Fibroblast of lung (primary cell): ENCODE data around the gene PLEKHA6. TPM values are rescaled to one million over a fixed set of nuclear protein-coding genes. Genes with fewer than 3 reads are reported as not detected.

Source experiments
- DNase-seq, 2 donors: peaks; one replicate each; pipeline versions ENCODE4 v3.0.0 to v3.0.0-alpha.2; 2010; ENCODE audit warnings: low read depth in 2 of 2
- H2AFZ ChIP-seq: 2 replicates; pipeline ENCODE4 v1.5.1; 2012; ENCODE audit warnings: low read length, control low read depth, inconsistent platforms
- H3K27ac ChIP-seq: 2 replicates; pipeline ENCODE4 v1.5.1; 2011; ENCODE audit warnings: low read length, control low read depth; ENCODE audit not compliant: insufficient read depth
- H3K27me3 ChIP-seq: 2 replicates; pipeline ENCODE4 v1.5.1; 2011; ENCODE audit warnings: mild to moderate bottlenecking, low read length; ENCODE audit not compliant: control insufficient read depth, insufficient read depth
- H3K36me3 ChIP-seq: 2 replicates; pipeline ENCODE4 v1.5.1; 2011; ENCODE audit warnings: low read length; ENCODE audit not compliant: control insufficient read depth, insufficient read depth
- H3K4me1 ChIP-seq: 2 replicates; pipeline ENCODE4 v1.5.1; 2011; ENCODE audit warnings: low read length; ENCODE audit not compliant: control insufficient read depth, insufficient read depth; ENCODE audit errors: extremely low read depth
- H3K4me2 ChIP-seq: 2 replicates; pipeline ENCODE4 v1.5.1; 2011; ENCODE audit warnings: low read length, control low read depth; ENCODE audit not compliant: insufficient read depth; ENCODE audit errors: extremely low read depth
- H3K4me3 ChIP-seq, 4 experiments: fragments of 200-600 bp in 1 of 4; sonication (generic) in 1 of 4; replicated peaks in 1 of 4; 2 replicates each; pipeline ENCODE4 v1.5.1; 2011 to 2016; ENCODE audit warnings: low read length in 4 of 4, low read depth in 3 of 4, mild to moderate bottlenecking in 3 of 4, control low read depth in 2 of 4, inconsistent platforms in 1 of 4, mixed read lengths in 1 of 4; ENCODE audit not compliant: insufficient read depth in 1 of 4; ENCODE audit errors: control extremely low read depth in 1 of 4
- H3K79me2 ChIP-seq: 2 replicates; pipeline ENCODE4 v1.5.1; 2012; ENCODE audit warnings: mild to moderate bottlenecking, low read length, inconsistent platforms; ENCODE audit not compliant: control insufficient read depth, insufficient read depth
- H3K9ac ChIP-seq: 2 replicates; pipeline ENCODE4 v1.5.1; 2011; ENCODE audit warnings: mild to moderate bottlenecking, low read length, control low read depth; ENCODE audit not compliant: insufficient read depth
- H3K9me3 ChIP-seq: 2 replicates; pipeline ENCODE4 v1.5.1; 2012; ENCODE audit warnings: low read depth, low read length; ENCODE audit not compliant: control insufficient read depth, insufficient read depth
- H4K20me1 ChIP-seq: 2 replicates; pipeline ENCODE4 v1.5.1; 2011; ENCODE audit warnings: low read length; ENCODE audit not compliant: control insufficient read depth, insufficient read depth; ENCODE audit errors: extremely low read depth
- CTCF ChIP-seq, 2 donors: IDR thresholded peaks in 1 of 2; conservative IDR thresholded peaks in 1 of 2; 1 replicate in 1 of 2; 2 replicates in 1 of 2; pipeline ENCODE4 v1.5.1; 2011 to 2012; ENCODE audit warnings: low read length in 2 of 2, control low read depth in 1 of 2, inconsistent platforms in 1 of 2, low read depth in 1 of 2, mild to moderate bottlenecking in 1 of 2
- EZH2 ChIP-seq: IDR thresholded peaks from 2 replicates; pipeline ENCODE4 v1.5.1; 2012; ENCODE audit warnings: low read length, control low read depth, mild to moderate bottlenecking; ENCODE audit errors: missing control alignments
- polyA plus RNA-seq, 2 donors: library from polyadenylated mRNA; depleted of rRNA in 1 of 2; stranded (reverse) in 1 of 2; unstranded in 1 of 2; fragments of >200 nt; gene quantifications; 2 replicates each; pipeline ENCODE4 v1.2.1, GENCODE V29; 2011 to 2012; ENCODE audit warnings: missing spikeins in 1 of 2
- total RNA-seq: library from RNA; depleted of rRNA; stranded (reverse); fragments of >200 nt; gene quantifications from 2 replicates; pipeline ENCODE4 v1.2.1, GENCODE V29; 2014

The PLEKHA6 gene
- total and polyA plus RNA-seq, 2 donors (not counting 1 experiment from before 2014, with no cell fraction given): 3.8 to 4.3 TPM

- TF ChIP-seq EZH2: no peak
- TF ChIP-seq CTCF (conservative IDR thresholded peaks at IDR 0.05 in 1 of 2, IDR thresholded peaks at IDR 0.05 in 1 of 2; ENCODE audit: low read depth in 1 of 2, low read length in 2 of 2): no peak
- Histone ChIP-seq H3K27me3 (no peaks in the 10 kb centered on the region), H3K27ac (no peak overlapping the region), H2AFZ (no peak overlapping the region), H3K79me2 (no peaks in the 10 kb centered on the region), H3K4me3 (no peak overlapping the region), H4K20me1 (no peaks in the 10 kb centered on the region), H3K4me2 (no peak overlapping the region), H3K4me1 (no peaks in the 10 kb centered on the region), H3K36me3 (no peaks in the 10 kb centered on the region), H3K9me3 (no peaks in the 10 kb centered on the region), H3K9ac (no peak overlapping the region)
- DNase-seq: no peak
These were observed 178.6 kb downstream of the PLEKHA6 start for GRCh38 chr1:204181116-204181515.

GRCh38 chr1:204180133-204180532 is 179.6 kb downstream of the PLEKHA6 start:
- TF ChIP-seq CTCF (conservative IDR thresholded peaks at IDR 0.05 in 1 of 2, IDR thresholded peaks at IDR 0.05 in 1 of 2; ENCODE audit: low read depth in 1 of 2, low read length in 2 of 2) (no peak), EZH2 (no peak)
- H3K9me3 ChIP-seq: no peaks in the 10 kb centered on the region
- no peaks in the 10 kb centered on the region for H3K36me3 ChIP-seq
- H3K4me2 ChIP-seq: no peak overlapping the region
- H3K9ac ChIP-seq: no peak overlapping the region
- H3K27ac ChIP-seq: no peak overlapping the region
- H3K4me1 ChIP-seq: no peaks in the 10 kb centered on the region
- no peaks in the 10 kb centered on the region for H3K79me2 ChIP-seq
- DNase-seq: no peak
- no peak overlapping the region for H2AFZ ChIP-seq
- no peak overlapping the region for H3K4me3 ChIP-seq
- H3K27me3 ChIP-seq: no peaks in the 10 kb centered on the region
- no peaks in the 10 kb centered on the region for H4K20me1 ChIP-seq

- Histone ChIP-seq H3K79me2 (no peaks in the 10 kb centered on the region), H2AFZ (no peak overlapping the region), H3K27me3 (no peaks in the 10 kb centered on the region), H3K27ac (no peak overlapping the region), H3K36me3 (no peaks in the 10 kb centered on the region), H3K4me1 (no peaks in the 10 kb centered on the region), H3K4me2 (no peak overlapping the region), H4K20me1 (no peaks in the 10 kb centered on the region), H3K4me3 (no peak overlapping the region), H3K9ac (no peak overlapping the region), H3K9me3 (no peaks in the 10 kb centered on the region)
- no peak for DNase-seq
- no peak for TF ChIP-seq EZH2
- no peak for TF ChIP-seq CTCF (conservative IDR thresholded peaks at IDR 0.05 in 1 of 2, IDR thresholded peaks at IDR 0.05 in 1 of 2; ENCODE audit: low read depth in 1 of 2, low read length in 2 of 2)
These were observed 181.0 kb downstream of the PLEKHA6 start for GRCh38 chr1:204178487-204179281.
